ENCODE measurements around the gene NR6A1.

- no peak for TF ChIP-seq CTCF (IDR thresholded peaks at IDR 0.05)
- no peak for TF ChIP-seq POLR2AphosphoS5 (IDR thresholded peaks at IDR 0.05)
Measured at GRCh38 chr9:124594225-124594624, 176.9 kb downstream of the NR6A1 start.

All from esophagus muscularis mucosa (tissue), 3 donors.